ENCODE data around the gene BTG3. TPM values are rescaled to one million over a fixed set of nuclear protein-coding genes. Genes with fewer than 3 reads are reported as not detected.

BTG3 gene
- total and polyA plus RNA-seq, 10 of the 15 experiments (the other 5 are each of a cell fraction or from before 2014, with no cell fraction given), result 15.7 to 74.4 (median 34.8) TPM

DNA sequence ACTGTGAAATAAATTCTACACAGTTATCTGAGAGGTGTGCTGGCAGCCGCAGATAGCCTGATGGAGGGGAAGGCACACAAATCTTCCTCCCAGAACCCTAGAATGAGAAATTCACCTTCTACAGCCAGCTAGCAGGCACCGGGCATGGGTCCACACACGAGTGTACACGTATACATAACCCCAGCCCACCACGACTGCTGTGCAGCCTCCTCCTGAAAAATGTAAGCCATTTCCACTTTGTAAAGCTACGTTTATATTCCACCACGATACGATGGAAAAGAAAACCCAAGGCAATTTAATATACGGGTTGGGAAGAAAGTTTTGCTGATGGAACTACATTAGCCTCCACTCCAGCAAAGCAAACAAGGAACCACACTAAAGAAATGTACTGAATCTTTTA is 1.8 kb downstream of the BTG3 start:
- Histone ChIP-seq H3K9ac (ENCODE audit: control insufficient read depth, insufficient read depth, low read length) (peak overlapping the region; percentile 93), H3K27ac (ENCODE audit: control insufficient read depth, insufficient read depth) (peak overlapping the region; percentile 70; the same call in 1 of the 2 replicates), H3K4me2 (ENCODE audit: control insufficient read depth, insufficient read depth) (peak overlapping the region; percentile 90), H4K20me1 (ENCODE audit: control insufficient read depth, insufficient read depth) (no peaks in the 10 kb centered on the region), H3K36me3 (ENCODE audit: control insufficient read depth in 2 of 2, insufficient read depth in 2 of 2, low read length in 1 of 2) (peaks cover 0 to 10% of the 10 kb centered on the region in 2 experiments; a peak in 2 of 4 replicates), H3K9me3 (replicated peaks; ENCODE audit: control insufficient read depth, insufficient read depth, low read length) (no peaks in the 10 kb centered on the region), H3K79me2 (ENCODE audit: control insufficient read depth, insufficient read depth, low read length) (peaks cover 59% of the 10 kb centered on the region), H3K27me3 (replicated peaks in 1 of 2; ENCODE audit: control insufficient read depth in 2 of 2, insufficient read depth in 2 of 2, low read length in 1 of 2) (no peaks in the 10 kb centered on the region), H3K4me1 (ENCODE audit: control insufficient read depth, insufficient read depth, low read length) (peaks cover 4% of the 10 kb centered on the region), H2AFZ (ENCODE audit: control insufficient read depth, low read depth, low read length) (no peak overlapping the region), H3K4me3 (peak overlapping the region; percentile 100)
- intact Hi-C loops (cut with micrococcal nuclease; ENCODE audit: unreplicated experiment), result loop anchor here (5.0 to 10.0 kb wide), 2 partner anchors 171 to 204 kb away; partner anchors contain the start of gene C21orf91
- ChIA-PET RAD21 (ENCODE audit: unreplicated experiment) (interaction anchor here (0.9 to 1.6 kb wide), 3 partner anchors 13 to 173 kb away, joined by 3 to 7 read pairs (median 4); no protein-coding TSS in a partner anchor), CTCF (interaction anchor here (1.9 to 4.0 kb wide), 3 partner anchors 9 to 25 kb away, joined by 9 to 17 read pairs (median 12); no protein-coding TSS in a partner anchor), SMC1A (ENCODE audit: uncharacterized antibody, unreplicated experiment) (interaction anchor here (3.9 kb wide), 1 partner anchor 12 kb away, joined by 41 read pairs; no protein-coding TSS in a partner anchor), POLR2A (interaction anchor here (1.2 kb wide), 2 partner anchors 9 to 165 kb away, joined by 4 to 5 read pairs; no protein-coding TSS in a partner anchor)
- ATAC-seq (0 out of 3 replicates have a peak, but pooled peaks have one; percentile 3), DNase-seq (ENCODE audit: low read depth, low spot score) (no peak), FAIRE-seq (no peak)
- in situ Hi-C loops (cut with MboI), result loop anchor here (5.0 to 25.0 kb wide), 2 partner anchors 171 to 1874 kb away; partner anchors contain the start of gene USP25
- TF ChIP-seq, protein P1, sequence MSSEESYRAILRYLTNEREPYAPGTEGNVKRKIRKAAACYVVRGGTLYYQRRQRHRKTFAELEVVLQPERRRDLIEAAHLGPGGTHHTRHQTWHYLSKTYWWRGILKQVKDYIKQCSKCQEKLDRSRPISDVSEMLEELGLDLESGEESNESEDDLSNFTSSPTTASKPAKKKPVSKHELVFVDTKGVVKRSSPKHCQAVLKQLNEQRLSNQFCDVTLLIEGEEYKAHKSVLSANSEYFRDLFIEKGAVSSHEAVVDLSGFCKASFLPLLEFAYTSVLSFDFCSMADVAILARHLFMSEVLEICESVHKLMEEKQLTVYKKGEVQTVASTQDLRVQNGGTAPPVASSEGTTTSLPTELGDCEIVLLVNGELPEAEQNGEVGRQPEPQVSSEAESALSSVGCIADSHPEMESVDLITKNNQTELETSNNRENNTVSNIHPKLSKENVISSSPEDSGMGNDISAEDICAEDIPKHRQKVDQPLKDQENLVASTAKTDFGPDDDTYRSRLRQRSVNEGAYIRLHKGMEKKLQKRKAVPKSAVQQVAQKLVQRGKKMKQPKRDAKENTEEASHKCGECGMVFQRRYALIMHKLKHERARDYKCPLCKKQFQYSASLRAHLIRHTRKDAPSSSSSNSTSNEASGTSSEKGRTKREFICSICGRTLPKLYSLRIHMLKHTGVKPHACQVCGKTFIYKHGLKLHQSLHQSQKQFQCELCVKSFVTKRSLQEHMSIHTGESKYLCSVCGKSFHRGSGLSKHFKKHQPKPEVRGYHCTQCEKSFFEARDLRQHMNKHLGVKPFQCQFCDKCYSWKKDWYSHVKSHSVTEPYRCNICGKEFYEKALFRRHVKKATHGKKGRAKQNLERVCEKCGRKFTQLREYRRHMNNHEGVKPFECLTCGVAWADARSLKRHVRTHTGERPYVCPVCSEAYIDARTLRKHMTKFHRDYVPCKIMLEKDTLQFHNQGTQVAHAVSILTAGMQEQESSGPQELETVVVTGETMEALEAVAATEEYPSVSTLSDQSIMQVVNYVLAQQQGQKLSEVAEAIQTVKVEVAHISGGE (CRISPR knock-in tag; IDR thresholded peaks at IDR 0.05), result no peak
- TF ChIP-seq, protein P2, sequence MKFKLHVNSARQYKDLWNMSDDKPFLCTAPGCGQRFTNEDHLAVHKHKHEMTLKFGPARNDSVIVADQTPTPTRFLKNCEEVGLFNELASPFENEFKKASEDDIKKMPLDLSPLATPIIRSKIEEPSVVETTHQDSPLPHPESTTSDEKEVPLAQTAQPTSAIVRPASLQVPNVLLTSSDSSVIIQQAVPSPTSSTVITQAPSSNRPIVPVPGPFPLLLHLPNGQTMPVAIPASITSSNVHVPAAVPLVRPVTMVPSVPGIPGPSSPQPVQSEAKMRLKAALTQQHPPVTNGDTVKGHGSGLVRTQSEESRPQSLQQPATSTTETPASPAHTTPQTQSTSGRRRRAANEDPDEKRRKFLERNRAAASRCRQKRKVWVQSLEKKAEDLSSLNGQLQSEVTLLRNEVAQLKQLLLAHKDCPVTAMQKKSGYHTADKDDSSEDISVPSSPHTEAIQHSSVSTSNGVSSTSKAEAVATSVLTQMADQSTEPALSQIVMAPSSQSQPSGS (IDR thresholded peaks at IDR 0.05; ENCODE audit: low read length), result no peak
- TF ChIP-seq ZBED1 (IDR thresholded peaks at IDR 0.05; ENCODE audit: borderline replicate concordance), result 0 out of 2 replicates have a peak, but pooled peaks have one; percentile 5
- 56% methylated on average over 9 of the region's 9 CpGs for WGBS (ENCODE audit: insufficient coverage, insufficient replicate concordance, low lambda C conversion rate, missing lambda C conversion rate)
- BruUV-seq (replicated peaks), result no TSS peak

Measured in GM12878 (cell line).